ENCODE data around the gene RTEL1.

The RTEL1 gene

GRCh38 chr20:63622096-63622495, 36.0 kb upstream of the RTEL1 start:
- no peak for ATAC-seq
- no peak for TF ChIP-seq ARNTL (CRISPR knock-in tag; IDR thresholded peaks at IDR 0.05; ENCODE audit: borderline replicate concordance, low read depth)
- no peak for TF ChIP-seq ISL1 (CRISPR knock-in tag; IDR thresholded peaks at IDR 0.05)
- no peak for TF ChIP-seq CSRNP3 (CRISPR knock-in tag; IDR thresholded peaks at IDR 0.05)
- no peak for TF ChIP-seq GLIS3 (CRISPR knock-in tag; IDR thresholded peaks at IDR 0.05)
- no peak for TF ChIP-seq RARB (CRISPR knock-in tag; IDR thresholded peaks at IDR 0.05)
- TF ChIP-seq SNAI2 (CRISPR knock-in tag; IDR thresholded peaks at IDR 0.05) = no peak
- no peak for TF ChIP-seq ZFP30 (CRISPR knock-in tag; IDR thresholded peaks at IDR 0.05)
- TF ChIP-seq BACH2 (CRISPR knock-in tag; IDR thresholded peaks at IDR 0.05; ENCODE audit: borderline replicate concordance) = no peak
- TF ChIP-seq POU6F1 (CRISPR knock-in tag; IDR thresholded peaks at IDR 0.05; ENCODE audit: borderline replicate concordance, low read depth) = no peak
- TF ChIP-seq TCF4 (CRISPR knock-in tag; IDR thresholded peaks at IDR 0.05; ENCODE audit: borderline replicate concordance) = no peak

GRCh38 chr20:63622732-63623131, 35.4 kb upstream of the RTEL1 start:
- no peak for ATAC-seq
- no peak for TF ChIP-seq PPARA (CRISPR knock-in tag; IDR thresholded peaks at IDR 0.05; ENCODE audit: borderline replicate concordance)
- TF ChIP-seq CREB5 (CRISPR knock-in tag; IDR thresholded peaks at IDR 0.05; ENCODE audit: low read depth) = no peak
- no peak for TF ChIP-seq PATZ1 (CRISPR knock-in tag; IDR thresholded peaks at IDR 0.05; ENCODE audit: borderline replicate concordance)
- no peak for TF ChIP-seq ZFP3 (CRISPR knock-in tag; IDR thresholded peaks at IDR 0.05)
- TF ChIP-seq TOX (CRISPR knock-in tag; IDR thresholded peaks at IDR 0.05; ENCODE audit: borderline replicate concordance) = no peak
- no peak for TF ChIP-seq BACH2 (CRISPR knock-in tag; IDR thresholded peaks at IDR 0.05; ENCODE audit: borderline replicate concordance)
- TF ChIP-seq POU6F1 (CRISPR knock-in tag; IDR thresholded peaks at IDR 0.05; ENCODE audit: borderline replicate concordance, low read depth) = no peak

- ATAC-seq = no peak
- TF ChIP-seq ESRRG (CRISPR knock-in tag; IDR thresholded peaks at IDR 0.05) (no peak), OSR1 (CRISPR knock-in tag; IDR thresholded peaks at IDR 0.05) (no peak), POU6F1 (CRISPR knock-in tag; IDR thresholded peaks at IDR 0.05; ENCODE audit: borderline replicate concordance, low read depth) (no peak), ARNTL (CRISPR knock-in tag; IDR thresholded peaks at IDR 0.05; ENCODE audit: borderline replicate concordance, low read depth) (no peak), PATZ1 (CRISPR knock-in tag; IDR thresholded peaks at IDR 0.05; ENCODE audit: borderline replicate concordance) (no peak), RARB (CRISPR knock-in tag; IDR thresholded peaks at IDR 0.05) (no peak), ZC3H10 (CRISPR knock-in tag; IDR thresholded peaks at IDR 0.05) (no peak), ZFP3 (CRISPR knock-in tag; IDR thresholded peaks at IDR 0.05) (no peak), ZFP30 (CRISPR knock-in tag; IDR thresholded peaks at IDR 0.05) (no peak), TSHZ2 (CRISPR knock-in tag; IDR thresholded peaks at IDR 0.05) (no peak), CREB5 (CRISPR knock-in tag; IDR thresholded peaks at IDR 0.05; ENCODE audit: low read depth) (no peak), BACH2 (CRISPR knock-in tag; IDR thresholded peaks at IDR 0.05; ENCODE audit: borderline replicate concordance) (no peak), ZNF70 (CRISPR knock-in tag; IDR thresholded peaks at IDR 0.05) (no peak), ZNF565 (CRISPR knock-in tag; conservative IDR thresholded peaks at IDR 0.05; ENCODE audit: low read depth) (no peak), SNAI2 (CRISPR knock-in tag; IDR thresholded peaks at IDR 0.05) (no peak)
These were observed 33.6 kb upstream of the RTEL1 start for GRCh38 chr20:63624486-63624885.

Data from SK-N-SH treated with all-trans-retinoic acid at 6 μM for 48 hours (cell line).